ENCODE data around the gene RBPJ.

RBPJ gene

DNA sequence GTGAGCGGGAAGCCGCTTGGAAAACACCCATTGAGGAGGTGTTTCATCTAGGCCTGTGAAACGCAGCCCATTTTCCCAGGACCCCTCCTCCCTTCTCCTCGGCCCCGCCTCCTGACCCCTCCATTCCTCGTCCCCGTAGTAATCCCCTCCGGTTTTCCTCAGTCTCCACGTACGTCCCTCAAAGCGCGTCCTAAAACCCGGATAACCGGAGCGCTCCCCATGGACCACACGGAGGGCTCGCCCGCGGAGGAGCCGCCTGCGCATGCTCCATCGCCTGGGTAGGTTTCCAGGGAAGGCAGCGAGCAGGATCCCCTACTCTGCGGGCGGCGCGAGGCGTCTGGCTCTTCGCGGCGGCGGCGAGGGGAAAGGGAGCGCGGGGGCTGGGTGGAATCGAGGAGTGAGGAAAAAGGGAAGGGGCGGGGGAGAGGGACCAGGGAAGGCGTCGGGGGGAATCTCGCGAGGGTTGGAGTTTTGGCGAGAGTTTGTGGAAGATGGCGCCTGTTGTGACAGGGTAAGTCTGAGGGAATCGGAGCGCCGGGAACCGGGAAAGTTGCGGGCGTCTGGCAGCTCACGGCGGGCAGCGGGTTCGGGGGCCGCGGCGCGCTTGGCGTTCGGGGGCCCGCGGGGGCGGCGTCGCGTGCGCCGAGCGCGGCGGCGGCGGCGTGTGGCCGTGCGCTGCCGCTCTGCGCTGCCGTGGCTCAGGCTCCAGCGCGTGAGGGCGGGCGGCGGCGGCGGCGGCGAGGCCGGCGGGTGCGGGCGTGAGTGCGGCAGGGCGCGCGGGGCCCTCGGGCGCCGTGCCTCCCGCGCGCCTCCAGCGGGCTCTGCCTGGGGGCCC lies at the start of gene RBPJ:
RBPJ (plus strand) TSS at position 477 of the 835 bp plus-strand sequence; CDS start at position 492, 15 bp downstream.
- H3K36me3 ChIP-seq (ENCODE audit: insufficient read depth, low read length) = no peaks in the 10 kb centered on the region
- H3K27me3 ChIP-seq (ENCODE audit: insufficient read depth, low read length) = no peaks in the 10 kb centered on the region
- H3K4me1 ChIP-seq (ENCODE audit: insufficient read depth, low read length) = peaks cover 22% of the 10 kb centered on the region
- H3K4me3 ChIP-seq (ENCODE audit: low read length) = peak within 1 kb of the TSS; percentile 96
- H3K9me3 ChIP-seq (ENCODE audit: low read length) = no peaks in the 10 kb centered on the region
- H2AFZ ChIP-seq (ENCODE audit: low read depth, low read length) = peak within 1 kb of the TSS; percentile 49

DNA sequence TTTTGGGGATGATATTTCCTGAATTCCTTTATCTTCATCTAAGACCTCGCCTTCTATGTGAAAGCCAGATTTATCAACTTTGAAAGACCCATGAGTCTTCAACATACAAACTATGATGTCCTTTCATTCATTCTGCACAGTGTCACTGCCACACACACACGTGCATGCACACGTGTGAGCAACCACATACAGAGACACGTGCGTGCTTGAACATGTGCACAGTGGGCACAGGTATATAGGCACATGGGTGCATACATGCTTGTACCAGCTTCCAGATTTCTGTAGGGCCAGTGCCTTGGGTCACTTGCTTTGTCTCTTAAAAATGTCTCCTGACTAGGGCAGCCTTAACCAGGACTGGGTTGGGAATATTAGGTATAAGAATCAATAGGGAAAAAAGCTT lies 49.1 kb upstream of the RBPJ start:
- no peak overlapping the region for H3K4me3 ChIP-seq (ENCODE audit: low read length)
- no peaks in the 10 kb centered on the region for H3K36me3 ChIP-seq (ENCODE audit: insufficient read depth, low read length)
- H3K4me1 ChIP-seq (ENCODE audit: insufficient read depth, low read length) = no peaks in the 10 kb centered on the region
- H2AFZ ChIP-seq (ENCODE audit: low read depth, low read length) = no peak overlapping the region
- no peaks in the 10 kb centered on the region for H3K27me3 ChIP-seq (ENCODE audit: insufficient read depth, low read length)
- H3K9me3 ChIP-seq (ENCODE audit: low read length) = no peaks in the 10 kb centered on the region

DNA sequence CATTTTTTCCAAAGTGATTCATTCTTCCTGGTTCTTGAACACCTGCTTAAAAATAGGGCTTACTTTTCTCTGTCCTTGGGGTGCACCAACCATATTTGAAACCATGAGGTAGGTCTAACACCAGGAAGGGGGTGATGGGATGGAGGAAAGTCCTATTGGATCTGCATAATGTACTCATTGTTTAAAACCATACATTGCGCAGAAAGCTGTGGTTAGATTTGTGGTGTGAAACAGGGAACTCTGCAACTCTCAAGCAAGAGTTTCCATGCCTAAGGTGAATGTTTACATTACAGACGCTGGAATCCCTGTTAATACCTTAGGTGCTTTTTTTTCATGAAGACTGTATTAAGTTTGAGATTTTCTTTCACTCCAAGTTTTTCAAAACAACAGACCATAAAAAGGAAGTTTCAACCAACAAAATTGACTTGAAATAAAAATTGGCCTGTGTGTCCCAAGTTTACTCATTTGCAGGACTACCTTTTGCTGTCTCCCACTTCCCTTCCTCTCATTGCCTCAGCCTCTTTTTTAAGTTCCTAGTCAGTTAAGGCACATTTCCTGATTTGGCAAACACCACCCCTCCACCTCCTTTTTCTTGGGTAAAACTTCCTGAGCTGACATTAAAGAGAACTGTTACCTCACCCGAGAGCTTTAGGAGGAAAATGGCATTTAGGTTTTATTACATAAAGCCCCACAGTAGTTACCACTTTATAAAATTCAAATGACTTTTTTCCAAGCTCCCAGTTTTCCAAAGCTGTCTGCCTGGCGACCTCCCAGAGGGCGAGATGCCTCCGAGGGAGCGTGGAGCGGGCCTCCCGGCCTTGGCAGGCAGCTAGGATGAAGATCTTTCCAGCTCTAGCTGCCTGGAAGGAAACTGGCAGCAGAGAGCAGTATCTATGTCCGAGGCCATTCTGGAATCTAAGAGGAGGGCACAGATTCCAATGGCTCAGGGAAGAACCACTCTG lies 47.9 kb upstream of the RBPJ start:
- Histone ChIP-seq H3K4me3 (ENCODE audit: low read length) (no peak overlapping the region), H3K27me3 (ENCODE audit: insufficient read depth, low read length) (no peaks in the 10 kb centered on the region), H2AFZ (ENCODE audit: low read depth, low read length) (no peak overlapping the region), H3K9me3 (ENCODE audit: low read length) (no peaks in the 10 kb centered on the region), H3K4me1 (ENCODE audit: insufficient read depth, low read length) (no peaks in the 10 kb centered on the region), H3K36me3 (ENCODE audit: insufficient read depth, low read length) (no peaks in the 10 kb centered on the region)

DNA sequence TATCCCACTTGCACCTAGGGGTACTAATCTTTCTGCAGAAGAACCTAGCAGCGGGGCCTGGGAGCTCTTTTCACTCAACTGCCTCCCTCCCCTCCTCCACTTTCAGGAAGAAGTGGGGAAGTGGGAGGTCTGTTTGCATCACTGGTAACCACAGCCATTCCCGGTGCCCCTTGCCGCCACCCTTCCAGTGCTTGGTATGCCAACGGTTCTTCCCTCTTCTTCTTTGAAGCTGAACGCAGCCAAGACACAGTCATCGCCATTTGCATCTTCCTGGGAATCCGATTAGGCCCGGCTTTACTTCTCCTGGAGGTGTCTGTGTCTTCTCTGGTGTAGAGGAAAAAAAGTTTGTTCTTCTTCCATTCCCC lies 47.2 kb upstream of the RBPJ start:
- Histone ChIP-seq H3K4me3 (ENCODE audit: low read length) (no peak overlapping the region), H3K27me3 (ENCODE audit: insufficient read depth, low read length) (no peaks in the 10 kb centered on the region), H2AFZ (ENCODE audit: low read depth, low read length) (no peak overlapping the region), H3K9me3 (ENCODE audit: low read length) (no peaks in the 10 kb centered on the region), H3K4me1 (ENCODE audit: insufficient read depth, low read length) (no peaks in the 10 kb centered on the region), H3K36me3 (ENCODE audit: insufficient read depth, low read length) (no peaks in the 10 kb centered on the region)

DNA sequence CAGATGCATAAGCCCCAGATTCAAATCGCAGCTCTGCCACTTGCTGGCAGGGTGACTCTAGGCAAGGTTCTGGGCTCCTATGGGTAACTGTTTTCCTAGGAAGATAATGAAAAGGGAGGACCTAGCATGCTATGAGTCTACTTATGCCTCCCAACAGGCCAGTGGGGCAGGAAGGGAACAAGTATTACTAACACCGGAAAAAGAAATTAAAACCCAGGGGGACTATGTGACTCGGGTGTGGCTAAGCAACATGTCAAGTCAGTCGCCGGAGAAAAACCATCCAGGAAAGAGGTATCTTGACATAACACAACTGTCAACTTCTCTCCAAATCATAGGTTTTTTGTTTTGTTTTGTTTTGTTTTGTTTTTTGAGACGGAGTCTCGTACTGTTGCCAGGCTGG lies 45.5 kb upstream of the RBPJ start:
- no peaks in the 10 kb centered on the region for H3K9me3 ChIP-seq (ENCODE audit: low read length)
- H3K4me3 ChIP-seq (ENCODE audit: low read length) = no peak overlapping the region
- no peaks in the 10 kb centered on the region for H3K4me1 ChIP-seq (ENCODE audit: insufficient read depth, low read length)
- H3K36me3 ChIP-seq (ENCODE audit: insufficient read depth, low read length) = no peaks in the 10 kb centered on the region
- H2AFZ ChIP-seq (ENCODE audit: low read depth, low read length) = no peak overlapping the region
- H3K27me3 ChIP-seq (ENCODE audit: insufficient read depth, low read length) = no peaks in the 10 kb centered on the region

DNA sequence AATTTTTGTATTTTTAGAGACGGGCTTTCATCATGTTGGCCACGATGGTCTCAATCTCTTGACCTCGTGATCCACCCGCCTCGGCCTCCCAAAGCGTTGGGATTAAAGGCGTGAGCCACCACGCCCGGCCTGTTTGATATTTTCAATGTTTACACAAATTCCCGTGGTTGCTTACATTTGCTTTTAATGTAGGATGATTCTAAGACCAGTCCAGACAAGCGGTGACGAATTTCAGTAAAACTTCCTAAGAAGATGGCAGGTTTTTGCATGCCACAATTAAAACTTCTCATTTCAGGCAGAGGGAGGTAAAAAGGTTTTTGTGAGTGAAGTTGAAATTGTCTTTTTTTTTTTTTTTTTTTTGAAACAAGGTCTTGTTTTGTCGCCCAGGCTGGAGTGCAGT lies 41.4 kb upstream of the RBPJ start:
- H3K4me1 ChIP-seq (ENCODE audit: insufficient read depth, low read length) = no peaks in the 10 kb centered on the region
- H3K36me3 ChIP-seq (ENCODE audit: insufficient read depth, low read length) = no peaks in the 10 kb centered on the region
- H2AFZ ChIP-seq (ENCODE audit: low read depth, low read length) = no peak overlapping the region
- no peaks in the 10 kb centered on the region for H3K27me3 ChIP-seq (ENCODE audit: insufficient read depth, low read length)
- no peaks in the 10 kb centered on the region for H3K9me3 ChIP-seq (ENCODE audit: low read length)
- H3K4me3 ChIP-seq (ENCODE audit: low read length) = no peak overlapping the region

DNA sequence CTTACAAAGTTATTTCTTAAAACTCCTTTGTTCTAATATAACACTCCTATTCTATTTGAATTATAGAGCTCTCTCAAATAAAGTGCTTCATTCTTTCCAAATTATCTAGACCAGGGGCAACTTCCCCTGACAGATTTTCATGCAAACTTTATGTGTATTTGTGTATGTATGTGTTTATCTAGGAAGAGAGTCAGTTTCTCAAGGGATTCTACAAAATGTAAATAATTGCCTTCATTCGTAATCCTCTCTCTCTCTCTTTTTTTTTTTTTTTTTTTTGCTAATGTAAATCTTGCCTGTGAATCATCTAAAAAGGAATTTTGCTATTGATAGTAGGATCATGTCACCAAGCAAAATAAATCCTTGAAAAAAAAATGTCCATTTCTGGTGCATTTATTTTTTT lies 38.9 kb upstream of the RBPJ start:
- no peaks in the 10 kb centered on the region for H3K36me3 ChIP-seq (ENCODE audit: insufficient read depth, low read length)
- H2AFZ ChIP-seq (ENCODE audit: low read depth, low read length) = no peak overlapping the region
- H3K9me3 ChIP-seq (ENCODE audit: low read length) = no peaks in the 10 kb centered on the region
- H3K27me3 ChIP-seq (ENCODE audit: insufficient read depth, low read length) = no peaks in the 10 kb centered on the region
- no peaks in the 10 kb centered on the region for H3K4me1 ChIP-seq (ENCODE audit: insufficient read depth, low read length)
- H3K4me3 ChIP-seq (ENCODE audit: low read length) = no peak overlapping the region

DNA sequence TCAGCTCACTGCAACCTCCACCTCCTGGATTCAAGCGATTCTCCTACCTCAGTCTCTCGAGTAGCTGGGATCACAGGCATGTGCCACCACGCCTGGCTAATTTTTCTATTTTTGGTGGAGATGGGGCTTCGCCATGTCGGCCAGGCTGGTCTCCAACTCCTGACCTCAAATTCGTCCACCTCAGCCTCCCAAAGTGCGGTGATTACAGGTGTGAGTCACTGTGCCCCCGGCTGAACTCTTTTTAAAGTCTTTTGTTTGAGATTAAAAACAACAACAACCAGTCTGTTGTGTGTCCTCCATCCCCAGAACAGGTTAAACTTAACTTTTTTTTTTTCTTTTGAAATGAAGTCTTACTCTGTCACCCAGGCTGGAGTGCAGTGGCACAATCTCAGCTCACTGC lies 36.3 kb upstream of the RBPJ start:
- no peaks in the 10 kb centered on the region for H3K9me3 ChIP-seq (ENCODE audit: low read length)
- H3K4me3 ChIP-seq (ENCODE audit: low read length) = no peak overlapping the region
- H3K36me3 ChIP-seq (ENCODE audit: insufficient read depth, low read length) = no peaks in the 10 kb centered on the region
- no peak overlapping the region for H2AFZ ChIP-seq (ENCODE audit: low read depth, low read length)
- H3K27me3 ChIP-seq (ENCODE audit: insufficient read depth, low read length) = no peaks in the 10 kb centered on the region
- no peaks in the 10 kb centered on the region for H3K4me1 ChIP-seq (ENCODE audit: insufficient read depth, low read length)

DNA sequence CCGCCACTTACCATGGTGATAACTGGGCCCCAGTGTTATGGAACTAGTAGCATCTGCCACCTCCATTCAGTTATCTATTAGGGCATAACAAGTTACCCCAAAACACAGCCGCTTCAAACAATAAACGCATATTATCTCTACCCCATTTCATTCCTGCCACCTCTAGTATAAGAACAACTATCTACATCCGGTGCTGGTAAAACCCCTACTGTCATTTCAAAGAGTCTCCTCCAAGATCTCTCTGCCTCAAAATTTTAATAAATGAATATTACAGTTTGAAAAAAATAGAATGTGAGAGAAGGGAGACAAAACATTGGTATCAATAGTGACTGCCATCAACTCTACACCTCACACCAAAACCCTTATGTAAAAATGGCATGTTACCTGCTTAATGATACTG lies 35.5 kb upstream of the RBPJ start:
- peaks cover 2% of the 10 kb centered on the region for H3K27me3 ChIP-seq (ENCODE audit: insufficient read depth, low read length)
- no peaks in the 10 kb centered on the region for H3K4me1 ChIP-seq (ENCODE audit: insufficient read depth, low read length)
- H3K36me3 ChIP-seq (ENCODE audit: insufficient read depth, low read length) = no peaks in the 10 kb centered on the region
- H3K4me3 ChIP-seq (ENCODE audit: low read length) = no peak overlapping the region
- no peaks in the 10 kb centered on the region for H3K9me3 ChIP-seq (ENCODE audit: low read length)
- H2AFZ ChIP-seq (ENCODE audit: low read depth, low read length) = no peak overlapping the region

DNA sequence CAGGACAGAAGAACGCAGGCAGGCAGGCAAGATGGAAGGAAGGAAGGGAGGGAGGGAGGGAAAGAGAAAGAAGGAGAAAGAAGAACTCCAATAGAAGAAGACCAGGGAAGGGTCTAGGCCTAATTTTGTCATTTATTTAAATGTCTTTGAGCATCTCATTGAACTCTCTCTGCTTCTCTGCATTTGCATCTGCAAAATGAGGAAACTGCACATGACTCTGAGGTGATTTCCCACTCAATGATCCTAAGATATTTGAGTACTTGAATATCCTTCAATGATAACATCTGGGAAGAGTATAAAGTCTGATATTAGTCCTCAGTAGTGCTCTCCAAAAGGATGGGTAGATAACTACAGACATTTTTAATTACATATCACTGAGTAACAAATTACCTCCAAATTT lies 33.1 kb upstream of the RBPJ start:
- Histone ChIP-seq H3K36me3 (ENCODE audit: insufficient read depth, low read length) (no peaks in the 10 kb centered on the region), H3K27me3 (ENCODE audit: insufficient read depth, low read length) (peaks cover 2% of the 10 kb centered on the region), H3K4me1 (ENCODE audit: insufficient read depth, low read length) (no peaks in the 10 kb centered on the region), H3K4me3 (ENCODE audit: low read length) (no peak overlapping the region), H2AFZ (ENCODE audit: low read depth, low read length) (no peak overlapping the region), H3K9me3 (ENCODE audit: low read length) (no peaks in the 10 kb centered on the region)

DNA sequence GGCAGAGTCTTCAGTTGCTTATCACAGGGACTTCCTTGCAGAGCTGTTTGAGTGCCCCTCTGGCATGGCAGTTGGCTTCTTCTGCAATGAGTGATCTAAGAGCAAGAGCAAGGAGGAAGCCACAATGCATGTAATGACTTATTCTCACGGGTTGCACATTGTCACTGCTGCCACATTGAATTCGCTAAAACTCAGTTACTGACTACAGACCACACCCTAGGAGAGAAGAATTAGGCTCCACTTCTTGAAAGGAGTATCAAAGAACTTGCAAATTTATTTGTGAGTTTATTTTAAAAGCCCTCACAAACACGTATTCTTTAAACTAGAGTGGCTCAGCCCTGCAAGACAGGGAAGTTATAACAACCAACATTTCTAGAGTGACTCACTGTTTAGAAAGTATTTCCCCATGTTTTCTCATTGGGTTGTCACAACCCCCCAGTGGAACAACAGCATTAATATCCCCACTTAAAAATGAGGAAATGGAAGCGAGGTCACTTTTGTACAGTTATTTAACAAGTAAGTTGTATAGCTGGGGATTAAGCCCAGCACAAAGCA lies 32.4 kb upstream of the RBPJ start:
- H3K9me3 ChIP-seq (ENCODE audit: low read length) = no peaks in the 10 kb centered on the region
- H3K27me3 ChIP-seq (ENCODE audit: insufficient read depth, low read length) = peaks cover 2% of the 10 kb centered on the region
- no peak overlapping the region for H3K4me3 ChIP-seq (ENCODE audit: low read length)
- no peaks in the 10 kb centered on the region for H3K36me3 ChIP-seq (ENCODE audit: insufficient read depth, low read length)
- H3K4me1 ChIP-seq (ENCODE audit: insufficient read depth, low read length) = no peaks in the 10 kb centered on the region
- H2AFZ ChIP-seq (ENCODE audit: low read depth, low read length) = no peak overlapping the region

DNA sequence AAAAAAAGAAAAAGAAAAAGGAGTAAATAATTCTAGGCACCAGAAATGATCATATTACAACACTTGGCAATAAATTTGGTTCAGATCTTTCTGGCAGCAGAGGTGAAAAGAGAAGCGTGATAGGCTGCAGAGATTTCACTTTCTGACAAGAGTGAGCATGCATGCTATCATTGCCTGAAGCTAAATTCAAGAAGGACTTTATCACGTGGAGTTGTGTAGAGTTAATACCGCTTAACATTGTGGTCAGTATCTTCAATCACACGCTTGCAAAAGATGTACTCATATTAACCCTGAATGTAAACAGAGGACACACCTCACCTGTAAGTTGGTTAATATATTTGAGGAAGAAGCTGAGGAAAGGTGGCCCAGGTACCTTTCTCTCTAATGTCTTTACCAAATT lies 31.4 kb upstream of the RBPJ start:
- Histone ChIP-seq H3K27me3 (ENCODE audit: insufficient read depth, low read length) (peaks cover 2% of the 10 kb centered on the region), H2AFZ (ENCODE audit: low read depth, low read length) (no peak overlapping the region), H3K9me3 (ENCODE audit: low read length) (no peaks in the 10 kb centered on the region), H3K4me1 (ENCODE audit: insufficient read depth, low read length) (no peaks in the 10 kb centered on the region), H3K4me3 (ENCODE audit: low read length) (no peak overlapping the region), H3K36me3 (ENCODE audit: insufficient read depth, low read length) (no peaks in the 10 kb centered on the region)

DNA sequence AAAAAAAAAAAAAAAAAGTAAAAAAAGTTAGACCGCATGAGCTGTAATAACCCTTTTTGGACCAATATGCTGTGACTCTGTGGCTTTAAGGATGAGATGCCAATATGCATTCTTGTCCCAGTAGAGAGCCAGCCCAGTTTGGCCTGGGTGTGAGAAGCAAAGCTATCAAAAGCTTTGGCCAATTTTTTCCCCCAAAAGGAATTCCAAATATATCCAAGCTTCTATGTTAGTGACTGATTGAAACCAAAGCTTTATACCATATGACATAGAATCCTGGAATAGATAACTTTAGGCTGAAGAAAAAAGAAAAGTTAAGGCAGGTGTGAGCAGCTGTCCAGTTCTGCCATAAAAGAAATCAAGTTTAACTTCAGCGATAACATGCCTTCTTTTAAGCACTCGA lies 30.5 kb upstream of the RBPJ start:
- H2AFZ ChIP-seq (ENCODE audit: low read depth, low read length) = no peak overlapping the region
- H3K27me3 ChIP-seq (ENCODE audit: insufficient read depth, low read length) = peaks cover 2% of the 10 kb centered on the region
- H3K4me1 ChIP-seq (ENCODE audit: insufficient read depth, low read length) = no peaks in the 10 kb centered on the region
- H3K36me3 ChIP-seq (ENCODE audit: insufficient read depth, low read length) = no peaks in the 10 kb centered on the region
- H3K9me3 ChIP-seq (ENCODE audit: low read length) = no peaks in the 10 kb centered on the region
- H3K4me3 ChIP-seq (ENCODE audit: low read length) = no peak overlapping the region

All from neuron (in vitro differentiated cells).